Neural progenitor cell (in vitro differentiated cells): ENCODE results near the gene GABBR2.

ENCODE experiments used
- CTCF ChIP-seq: fragments of 200-600 bp; sonication (generic); IDR thresholded peaks from 2 replicates; pipeline ENCODE4 v1.5.1; 2017; ENCODE audit warnings: antibody characterized with exemption, mild to moderate bottlenecking
- EZH2 ChIP-seq: fragments of 200-600 bp; sonication (generic); IDR thresholded peaks from 2 replicates; pipeline ENCODE4 v1.6.1; 2017; ENCODE audit warnings: antibody characterized with exemption, mild to moderate bottlenecking, moderate library complexity

- no peak for TF ChIP-seq CTCF
- no peak for TF ChIP-seq EZH2
These were observed 158.4 kb downstream of the GABBR2 start for GRCh38 chr9:98550206-98550820.
